Caco-2 (cell line): ENCODE results near the gene ACTN4. TPM values are rescaled to one million over a fixed set of nuclear protein-coding genes. Genes with fewer than 3 reads are reported as not detected.

ENCODE experiments used
- BruUV-seq: library from RNA; stranded (reverse); fragments of 400-500 nt; replicated peaks from 2 replicates; lab custom pipeline; 2021; lab: Mats Ljungman, UMichigan
- CTCF ChIA-PET: fragments of 300-600 bp; sonication (Branson Sonifier 250); formaldehyde crosslinking; loops from one replicate; lab custom pipeline; 2022; ENCODE audit warnings: antibody characterized with exemption; lab: Charles Lee
- POLR2A ChIA-PET: fragments of 300-600 bp; sonication (Branson Sonifier 250); formaldehyde crosslinking; loops from one replicate; lab custom pipeline; 2022; ENCODE audit warnings: antibody characterized with exemption; lab: Charles Lee
- DNase-seq, 2 experiments: peaks; one replicate each; pipeline versions ENCODE4 v3.0.0 to v3.0.0-alpha.2; 2020 to 2022
- H3K27me3 ChIP-seq: replicated peaks from 2 replicates; pipeline ENCODE4 v1.6.0; 2011; ENCODE audit warnings: low read length; ENCODE audit not compliant: control insufficient read depth, insufficient read depth
- H3K36me3 ChIP-seq: 2 replicates; pipeline ENCODE4 v1.5.1; 2011; ENCODE audit warnings: low read length; ENCODE audit not compliant: control insufficient read depth, insufficient read depth
- H3K4me1 ChIP-seq: fragments of 250-450 bp; sonication (Bioruptor Pico); 2 replicates; pipeline ENCODE4 v1.5.1; 2020; ENCODE audit warnings: mild to moderate bottlenecking
- H3K4me3 ChIP-seq: 2 replicates; pipeline ENCODE4 v1.5.1; 2011; ENCODE audit warnings: low read depth, mild to moderate bottlenecking, control low read depth, low read length
- H3K9me3 ChIP-seq: fragments of 250-450 bp; sonication (Bioruptor Pico); 2 replicates; pipeline ENCODE4 v1.5.1; 2020; ENCODE audit warnings: mild to moderate bottlenecking, moderate library complexity
- H3K27ac Mint-ChIP-seq: one replicate; pipeline ENCODE4 v1.8.0; 2022; ENCODE audit warnings: mixed read lengths; ENCODE audit not compliant: unreplicated experiment
- H3K27me3 Mint-ChIP-seq: one replicate; pipeline ENCODE4 v1.8.0; 2022; ENCODE audit warnings: mixed read lengths; ENCODE audit not compliant: insufficient read depth, unreplicated experiment
- H3K36me3 Mint-ChIP-seq: one replicate; pipeline ENCODE4 v1.8.0; 2022; ENCODE audit warnings: mild to moderate bottlenecking, mixed read lengths; ENCODE audit not compliant: insufficient read depth, unreplicated experiment
- H3K4me1 Mint-ChIP-seq: one replicate; pipeline ENCODE4 v1.8.0; 2022; ENCODE audit warnings: low read depth, mixed read lengths; ENCODE audit not compliant: unreplicated experiment
- H3K4me3 Mint-ChIP-seq: one replicate; pipeline ENCODE4 v1.8.0; 2022; ENCODE audit warnings: mild to moderate bottlenecking, moderate library complexity, mixed read lengths; ENCODE audit not compliant: unreplicated experiment
- H3K9me3 Mint-ChIP-seq: one replicate; pipeline ENCODE4 v1.8.0; 2022; ENCODE audit warnings: mixed read lengths; ENCODE audit not compliant: unreplicated experiment
- CTCF ChIP-seq, 2 experiments: fragments of 200-600 bp in 1 of 2; IDR thresholded peaks; 1 replicate in 1 of 2; 2 replicates in 1 of 2; pipeline versions ENCODE4 v1.5.1 to v1.8.0; 2011 to 2022; ENCODE audit warnings: antibody characterized with exemption in 1 of 2, control low read depth in 1 of 2, inconsistent platforms in 1 of 2, low read depth in 1 of 2, low read length in 1 of 2, mild to moderate bottlenecking in 1 of 2, moderate library complexity in 1 of 2; ENCODE audit not compliant: insufficient read depth in 1 of 2, severe bottlenecking in 1 of 2, unreplicated experiment in 1 of 2
- intact Hi-C: fragments of 100-400 bp; cut with micrococcal nuclease; formaldehyde crosslinking; loops from one replicate; pipeline ENCODE4 v1.10.0; 2022; ENCODE audit not compliant: unreplicated experiment
- total RNA-seq: library from RNA; stranded (reverse); gene quantifications from 2 replicates; pipeline ENCODE4 v1.2.3, GENCODE V29; 2022

ACTN4 gene
- total RNA-seq, 1 experiment from 2014 or later, result 605 TPM

- TF ChIP-seq CTCF (IDR thresholded peaks at IDR 0.05; ENCODE audit: insufficient read depth in 1 of 2, low read depth in 1 of 2, low read length in 1 of 2, severe bottlenecking in 1 of 2, unreplicated experiment in 1 of 2), result peak in 1 of 2 experiments; percentile 38
- Histone ChIP-seq H3K36me3 (peaks cover 32% of the 10 kb centered on the region), H3K4me3 (no peak overlapping the region), H3K9me3 (no peaks in the 10 kb centered on the region), H3K27me3 (no peaks in the 10 kb centered on the region), H3K4me1 (peaks cover 33% of the 10 kb centered on the region)
- ChIA-PET CTCF (no interaction called here), POLR2A (interaction anchor here (0.5 kb wide), 1 partner anchor 45 kb away, joined by 3 read pairs; no protein-coding TSS in a partner anchor)
- peak in 1 of 2 experiments; percentile 43 for DNase-seq
- intact Hi-C loops, result no loop called here
- peaks cover 100% of the 10 kb centered on the region for H3K36me3 Mint-ChIP-seq
- BruUV-seq, result no TSS peak
- no peaks in the 10 kb centered on the region for H3K27me3 Mint-ChIP-seq
- peaks cover 22% of the 10 kb centered on the region for H3K4me1 Mint-ChIP-seq
- H3K9me3 Mint-ChIP-seq, result no peaks in the 10 kb centered on the region
- no peak overlapping the region for H3K4me3 Mint-ChIP-seq
- H3K27ac Mint-ChIP-seq, result peak overlapping the region; percentile 83
Observed at GRCh38 chr19:38704488-38705026, 57.1 kb downstream of the ACTN4 start.

GRCh38 chr19:38705197-38706019 is 58.0 kb downstream of the ACTN4 start:
- POLR2A ChIA-PET, result no interaction called here
- no peak overlapping the region for H3K27ac Mint-ChIP-seq
- H3K9me3 ChIP-seq, result no peaks in the 10 kb centered on the region
- CTCF ChIA-PET, result no interaction called here
- H3K4me1 Mint-ChIP-seq, result peaks cover 19% of the 10 kb centered on the region
- peaks cover 28% of the 10 kb centered on the region for H3K36me3 ChIP-seq
- no peaks in the 10 kb centered on the region for H3K9me3 Mint-ChIP-seq
- no peak overlapping the region for H3K4me3 ChIP-seq
- H3K36me3 Mint-ChIP-seq, result peaks cover 100% of the 10 kb centered on the region
- no peak for DNase-seq
- intact Hi-C loops, result no loop called here
- peaks cover 25% of the 10 kb centered on the region for H3K4me1 ChIP-seq
- no TSS peak for BruUV-seq
- H3K27me3 Mint-ChIP-seq, result no peaks in the 10 kb centered on the region
- no peaks in the 10 kb centered on the region for H3K27me3 ChIP-seq
- no peak overlapping the region for H3K4me3 Mint-ChIP-seq
- TF ChIP-seq CTCF (IDR thresholded peaks at IDR 0.05; ENCODE audit: insufficient read depth in 1 of 2, low read depth in 1 of 2, low read length in 1 of 2, severe bottlenecking in 1 of 2, unreplicated experiment in 1 of 2), result no peak

- intact Hi-C loops, result no loop called here
- Histone ChIP-seq H3K9me3 (no peaks in the 10 kb centered on the region), H3K4me1 (peaks cover 9% of the 10 kb centered on the region), H3K36me3 (peaks cover 29% of the 10 kb centered on the region), H3K27me3 (no peaks in the 10 kb centered on the region), H3K4me3 (no peak overlapping the region)
- no peak overlapping the region for H3K4me3 Mint-ChIP-seq
- peaks cover 100% of the 10 kb centered on the region for H3K36me3 Mint-ChIP-seq
- TF ChIP-seq CTCF (IDR thresholded peaks at IDR 0.05; ENCODE audit: insufficient read depth in 1 of 2, low read depth in 1 of 2, low read length in 1 of 2, severe bottlenecking in 1 of 2, unreplicated experiment in 1 of 2), result no peak
- POLR2A ChIA-PET, result no interaction called here
- no peaks in the 10 kb centered on the region for H3K9me3 Mint-ChIP-seq
- CTCF ChIA-PET, result interaction anchor here (0.6 kb wide), 1 partner anchor 26 kb away, joined by 4 read pairs; no protein-coding TSS in a partner anchor
- no peak overlapping the region for H3K27ac Mint-ChIP-seq
- peaks cover 12% of the 10 kb centered on the region for H3K4me1 Mint-ChIP-seq
- H3K27me3 Mint-ChIP-seq, result no peaks in the 10 kb centered on the region
- DNase-seq, result no peak
- no TSS peak for BruUV-seq
Observed at GRCh38 chr19:38706792-38707511, 59.5 kb downstream of the ACTN4 start.
